ENCODE measurements around the gene CD96. TPM values are rescaled to one million over a fixed set of nuclear protein-coding genes. Genes with fewer than 3 reads are reported as not detected.

CD96 gene
- total and polyA plus RNA-seq, 2 donors (not counting 3 experiments of a cell fraction or from before 2014, with no cell fraction given), result not detected

DNA sequence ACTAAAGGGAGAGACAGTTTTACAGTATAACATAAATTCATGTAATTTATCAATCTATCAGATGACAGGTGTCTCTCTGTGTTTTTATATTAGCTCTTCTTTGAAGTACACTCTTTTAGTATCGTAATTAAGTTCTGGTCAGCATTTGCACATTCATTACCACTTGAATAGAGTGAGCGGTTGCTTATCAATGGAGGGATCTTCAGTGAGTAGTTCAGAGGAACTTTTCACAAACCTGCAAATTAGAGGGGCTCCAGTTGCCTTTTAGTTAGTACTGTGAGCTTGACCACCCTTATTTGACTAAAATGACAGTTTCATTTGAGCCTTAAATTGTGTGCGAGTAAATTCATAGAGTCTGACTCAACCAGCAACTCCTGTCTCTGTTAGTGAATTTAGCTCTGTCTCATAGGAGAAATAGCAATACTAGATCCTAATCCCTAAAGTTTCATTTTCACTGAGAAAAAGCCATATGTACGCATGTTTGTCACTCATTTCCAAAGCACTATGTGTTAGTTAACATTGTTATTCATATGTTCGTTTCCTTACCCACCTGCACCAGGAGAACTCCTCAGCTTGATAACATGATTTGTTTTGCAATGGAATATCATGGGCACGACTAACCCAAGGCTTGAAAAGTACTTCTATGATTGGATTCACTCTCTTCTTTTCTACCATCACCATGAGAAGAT lies 110.6 kb downstream of the CD96 start:
- H4K20me1 ChIP-seq (replicated peaks; ENCODE audit: control insufficient read depth, extremely low read depth, insufficient read depth, low read length), result no peaks in the 10 kb centered on the region

More for the DNA sequence above, 110.6 kb downstream of the CD96 start:
- peaks cover 9% of the 10 kb centered on the region in 2 experiments for H3K27me3 ChIP-seq (ENCODE audit: control insufficient read depth in 2 of 2, insufficient read depth in 2 of 2, low read length in 2 of 2)
- FAIRE-seq (no peak), DNase-seq (ENCODE audit: low read depth, low spot score) (no peak)
- ChIA-PET POLR2A (no interaction called here), CTCF (interaction anchor here (1.3 to 2.0 kb wide), 2 partner anchors 13 to 16 kb away, joined by 4 read pairs; no protein-coding TSS in a partner anchor)
- H3K9ac ChIP-seq (replicated peaks; ENCODE audit: extremely low read depth, insufficient read depth, low read length), result no peak overlapping the region
- H3K4me1 ChIP-seq (ENCODE audit: control insufficient read depth, extremely low read depth, insufficient read depth, low read length), result peaks cover 3% of the 10 kb centered on the region
- H3K27ac ChIP-seq (ENCODE audit: insufficient read depth, low read depth, low read length), result no peak overlapping the region
- intact Hi-C loops (cut with micrococcal nuclease), result no loop called here
- H3K9me1 ChIP-seq (replicated peaks; ENCODE audit: control insufficient read depth, extremely low read depth, insufficient read depth, low read length), result no peaks in the 10 kb centered on the region
- H3K36me3 ChIP-seq (ENCODE audit: control insufficient read depth in 2 of 2, extremely low read depth in 1 of 2, insufficient read depth in 2 of 2, low read length in 2 of 2), result no peaks in the 10 kb centered on the region
- TF ChIP-seq, protein P1, sequence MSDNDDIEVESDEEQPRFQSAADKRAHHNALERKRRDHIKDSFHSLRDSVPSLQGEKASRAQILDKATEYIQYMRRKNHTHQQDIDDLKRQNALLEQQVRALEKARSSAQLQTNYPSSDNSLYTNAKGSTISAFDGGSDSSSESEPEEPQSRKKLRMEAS (IDR thresholded peaks at IDR 0.05; ENCODE audit: insufficient read depth, insufficient read length), result no peak
- no peak for TF ChIP-seq EZH2 (IDR thresholded peaks at IDR 0.05; ENCODE audit: borderline replicate concordance, low read depth, low read length, severe bottlenecking)
- TF ChIP-seq GATA2 (IDR thresholded peaks at IDR 0.05; ENCODE audit: insufficient read depth, insufficient read length, low read depth, low read length), result no peak
- no peak for TF ChIP-seq POLR2AphosphoS5 (IDR thresholded peaks at IDR 0.05; ENCODE audit: insufficient read depth, low read depth, low read length)
- no peak for TF ChIP-seq FOS (IDR thresholded peaks at IDR 0.05; ENCODE audit: borderline replicate concordance, insufficient read depth, low read length)
- no peak for TF ChIP-seq POLR2A (IDR thresholded peaks at IDR 0.05; ENCODE audit: low read depth, low read length)
- no peak for TF ChIP-seq MYC (IDR thresholded peaks at IDR 0.05; ENCODE audit: low read depth, low read length)
- TF ChIP-seq JUN (IDR thresholded peaks at IDR 0.05; ENCODE audit: borderline replicate concordance, insufficient read depth, insufficient read length, low read depth), result no peak
- TF ChIP-seq, protein P2, sequence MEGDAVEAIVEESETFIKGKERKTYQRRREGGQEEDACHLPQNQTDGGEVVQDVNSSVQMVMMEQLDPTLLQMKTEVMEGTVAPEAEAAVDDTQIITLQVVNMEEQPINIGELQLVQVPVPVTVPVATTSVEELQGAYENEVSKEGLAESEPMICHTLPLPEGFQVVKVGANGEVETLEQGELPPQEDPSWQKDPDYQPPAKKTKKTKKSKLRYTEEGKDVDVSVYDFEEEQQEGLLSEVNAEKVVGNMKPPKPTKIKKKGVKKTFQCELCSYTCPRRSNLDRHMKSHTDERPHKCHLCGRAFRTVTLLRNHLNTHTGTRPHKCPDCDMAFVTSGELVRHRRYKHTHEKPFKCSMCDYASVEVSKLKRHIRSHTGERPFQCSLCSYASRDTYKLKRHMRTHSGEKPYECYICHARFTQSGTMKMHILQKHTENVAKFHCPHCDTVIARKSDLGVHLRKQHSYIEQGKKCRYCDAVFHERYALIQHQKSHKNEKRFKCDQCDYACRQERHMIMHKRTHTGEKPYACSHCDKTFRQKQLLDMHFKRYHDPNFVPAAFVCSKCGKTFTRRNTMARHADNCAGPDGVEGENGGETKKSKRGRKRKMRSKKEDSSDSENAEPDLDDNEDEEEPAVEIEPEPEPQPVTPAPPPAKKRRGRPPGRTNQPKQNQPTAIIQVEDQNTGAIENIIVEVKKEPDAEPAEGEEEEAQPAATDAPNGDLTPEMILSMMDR (IDR thresholded peaks at IDR 0.05; ENCODE audit: extremely low read depth in 1 of 2, insufficient read depth in 1 of 2, low read depth in 1 of 2, low read length in 2 of 2), result no peak
- no peak overlapping the region for H3K4me3 ChIP-seq (replicated peaks in 1 of 3; ENCODE audit: insufficient read depth in 1 of 3, low read depth in 1 of 3, low read length in 3 of 3)
- H2AFZ ChIP-seq (ENCODE audit: low read depth, low read length), result no peak overlapping the region
- no peaks in the 10 kb centered on the region for H3K79me2 ChIP-seq (ENCODE audit: control insufficient read depth, insufficient read depth, low read length)
- H3K4me2 ChIP-seq (ENCODE audit: insufficient read depth, low read length), result no peak overlapping the region
- H3K9me3 ChIP-seq (replicated peaks; ENCODE audit: control insufficient read depth, insufficient read depth, low read length), result no peaks in the 10 kb centered on the region
- dilution Hi-C loops (cut with MboI; ENCODE audit: extremely low pct_ligation_motif_present, low sequenced_read_pairs), result no loop called here
- no TSS peak for BruUV-seq (replicated peaks)

Measured in endothelial cell of umbilical vein (primary cell).